BLaER1 (cell line): Measurements from ENCODE around the gene GIMAP8.
"Not testable (repeated sequence)": the region's sequence is repeated elsewhere in the genome, so short reads cannot be mapped to it uniquely, and the experiment has no call there.

Source experiments
- H3K27ac ChIP-seq: shearing (Covaris generic); formaldehyde crosslinking; 2 replicates; pipeline ENCODE4 v1.8.1; 2022
- H3K27me3 ChIP-seq: shearing (Covaris generic); formaldehyde crosslinking; 2 replicates; pipeline ENCODE4 v1.8.1; 2022
- H3K36me3 ChIP-seq: shearing (Covaris generic); formaldehyde crosslinking; 2 replicates; pipeline ENCODE4 v1.8.1; 2022
- H3K4me1 ChIP-seq: shearing (Covaris generic); formaldehyde crosslinking; 2 replicates; pipeline ENCODE4 v1.8.1; 2022
- H3K4me2 ChIP-seq: shearing (Covaris generic); formaldehyde crosslinking; 2 replicates; pipeline ENCODE4 v1.8.1; 2022
- H3K4me3 ChIP-seq: shearing (Covaris generic); formaldehyde crosslinking; 2 replicates; pipeline ENCODE4 v1.8.1; 2022
- H3K9ac ChIP-seq: shearing (Covaris generic); formaldehyde crosslinking; 2 replicates; pipeline ENCODE4 v1.8.1; 2022
- H3K9me3 ChIP-seq: shearing (Covaris generic); formaldehyde crosslinking; 2 replicates; pipeline ENCODE4 v1.8.1; 2022
- H4K20me1 ChIP-seq: shearing (Covaris generic); formaldehyde crosslinking; 2 replicates; pipeline ENCODE4 v1.8.1; 2022
- Cebpa-rat ChIP-seq: shearing (Covaris generic); IDR thresholded peaks from 2 replicates; pipeline ENCODE4 v1.8.1; 2022

Gene GIMAP8

GRCh38 chr7:150479023-150479716, 28.7 kb downstream of the GIMAP8 start:
- H3K27me3 ChIP-seq = no peaks in the 10 kb centered on the region
- H3K4me1 ChIP-seq = peaks cover 36% of the 10 kb centered on the region
- no peaks in the 10 kb centered on the region for H4K20me1 ChIP-seq
- H3K9me3 ChIP-seq = no peaks in the 10 kb centered on the region
- no peak overlapping the region for H3K9ac ChIP-seq
- no peak overlapping the region for H3K4me3 ChIP-seq
- no peak overlapping the region for H3K27ac ChIP-seq
- H3K36me3 ChIP-seq = no peaks in the 10 kb centered on the region
- no peak overlapping the region for H3K4me2 ChIP-seq
- TF ChIP-seq Cebpa-rat = no peak

DNA sequence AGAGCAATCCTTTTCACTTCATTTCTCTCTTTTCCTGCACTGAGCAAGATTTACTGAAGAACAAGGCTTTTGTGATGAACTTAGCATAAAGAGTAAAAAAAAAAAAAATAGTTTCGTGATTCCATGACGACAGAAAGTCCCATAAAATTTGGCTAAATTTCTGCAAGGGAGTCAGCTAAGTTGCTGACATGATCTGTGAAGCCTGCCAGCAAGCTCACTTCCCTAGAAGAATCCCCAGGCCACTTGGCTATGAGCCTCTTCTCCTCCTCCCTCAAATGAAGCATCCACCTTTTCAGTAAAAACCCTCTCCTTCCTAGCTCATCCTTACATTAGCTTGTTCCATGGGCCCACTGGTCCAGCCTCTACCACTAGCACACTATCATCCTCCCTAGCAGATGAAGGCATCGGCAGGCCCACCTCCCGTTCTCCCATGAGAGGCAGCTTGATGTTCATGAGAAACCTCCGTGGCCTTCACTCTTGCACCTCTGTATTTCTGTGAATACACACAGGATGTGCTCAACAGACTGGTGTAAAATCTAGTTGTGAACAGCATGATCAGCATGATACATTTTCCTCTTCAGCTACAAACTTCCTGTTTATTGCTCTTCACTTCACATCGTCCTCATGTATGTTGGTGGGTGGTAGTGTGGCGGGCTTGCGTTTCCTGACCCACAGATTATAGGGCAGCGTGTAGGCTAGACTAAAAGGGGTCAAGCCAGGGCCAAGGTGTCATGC, 30.9 kb downstream of the GIMAP8 start:
- Histone ChIP-seq H3K4me3 (no peak overlapping the region), H3K9me3 (no peaks in the 10 kb centered on the region), H4K20me1 (no peaks in the 10 kb centered on the region), H3K27ac (0 out of 2 replicates have a peak overlapping the region, but pooled peaks have one; percentile 1), H3K4me1 (peaks cover 45% of the 10 kb centered on the region), H3K27me3 (no peaks in the 10 kb centered on the region), H3K4me2 (peak overlapping the region; percentile 40), H3K9ac (no peak overlapping the region), H3K36me3 (no peaks in the 10 kb centered on the region)
- no peak for TF ChIP-seq Cebpa-rat

GRCh38 chr7:150481922-150482321, 31.5 kb downstream of the GIMAP8 start:
- Histone ChIP-seq H3K27ac (no peak overlapping the region), H3K9me3 (no peaks in the 10 kb centered on the region), H3K36me3 (no peaks in the 10 kb centered on the region), H3K9ac (no peak overlapping the region), H4K20me1 (no peaks in the 10 kb centered on the region), H3K4me1 (peaks cover 45% of the 10 kb centered on the region), H3K4me3 (no peak overlapping the region), H3K4me2 (peak overlapping the region; percentile 40), H3K27me3 (no peaks in the 10 kb centered on the region)
- no peak for TF ChIP-seq Cebpa-rat

- H3K9ac ChIP-seq = 0 out of 2 replicates have a peak overlapping the region, but pooled peaks have one; percentile 49
- H3K4me3 ChIP-seq = peak overlapping the region; percentile 39; the same call in 1 of the 2 replicates
- H4K20me1 ChIP-seq, H3K27me3 ChIP-seq, H3K9me3 ChIP-seq, H3K36me3 ChIP-seq: not testable (repeated sequence)
- H3K4me1 ChIP-seq = peaks cover 45% of the 10 kb centered on the region
- H3K4me2 ChIP-seq = peak overlapping the region; percentile 74
- H3K27ac ChIP-seq = peak overlapping the region; percentile 62
Measured at GRCh38 chr7:150483514-150483913, 33.1 kb downstream of the GIMAP8 start.

- not testable (repeated sequence) for H3K27me3 ChIP-seq, H3K9me3 ChIP-seq, H4K20me1 ChIP-seq, H3K36me3 ChIP-seq
- Histone ChIP-seq H3K9ac (peak overlapping the region; percentile 49; the same call in 1 of the 2 replicates), H3K27ac (peak overlapping the region; percentile 62), H3K4me3 (peak overlapping the region; percentile 39; the same call in 1 of the 2 replicates), H3K4me2 (peak overlapping the region; percentile 74), H3K4me1 (peaks cover 45% of the 10 kb centered on the region)
Measured at GRCh38 chr7:150484071-150484470, 33.6 kb downstream of the GIMAP8 start.

GRCh38 chr7:150487625-150488024, 37.2 kb downstream of the GIMAP8 start:
- no peaks in the 10 kb centered on the region for H4K20me1 ChIP-seq
- no peaks in the 10 kb centered on the region for H3K27me3 ChIP-seq
- no peak overlapping the region for H3K4me3 ChIP-seq
- 0 out of 2 replicates have a peak, but pooled peaks cover 9% of the 10 kb centered on the region for H3K9me3 ChIP-seq
- H3K27ac ChIP-seq = no peak overlapping the region
- TF ChIP-seq Cebpa-rat = no peak
- H3K4me1 ChIP-seq = peaks cover 24% of the 10 kb centered on the region
- no peak overlapping the region for H3K4me2 ChIP-seq
- H3K36me3 ChIP-seq = no peaks in the 10 kb centered on the region
- no peak overlapping the region for H3K9ac ChIP-seq

DNA sequence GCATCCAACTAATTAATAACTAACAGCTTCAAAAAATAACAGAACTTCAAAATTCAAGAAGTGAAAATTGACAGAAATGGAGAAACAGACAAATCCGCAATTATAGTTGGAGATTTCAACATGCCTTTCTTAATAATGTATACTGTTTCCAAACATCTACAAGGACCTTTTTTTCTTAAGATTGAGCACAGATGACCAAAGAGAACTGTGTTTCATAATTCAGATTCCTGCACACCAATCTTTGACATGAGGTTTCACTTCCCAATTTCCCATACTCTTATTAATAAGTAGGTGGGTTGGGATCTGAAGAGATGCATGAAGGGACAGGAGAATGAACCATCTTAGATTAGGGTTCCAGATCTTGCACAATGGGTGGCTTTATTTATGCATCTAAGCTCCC, 39.4 kb downstream of the GIMAP8 start:
- Histone ChIP-seq H3K36me3 (no peaks in the 10 kb centered on the region), H3K4me2 (no peak overlapping the region), H3K4me1 (peaks cover 3% of the 10 kb centered on the region; the same call in 1 of the 2 replicates), H3K27me3 (no peaks in the 10 kb centered on the region), H3K4me3 (no peak overlapping the region), H4K20me1 (no peaks in the 10 kb centered on the region), H3K9me3 (0 out of 2 replicates have a peak, but pooled peaks cover 9% of the 10 kb centered on the region), H3K9ac (no peak overlapping the region), H3K27ac (no peak overlapping the region)
- TF ChIP-seq Cebpa-rat = no peak

GRCh38 chr7:150493442-150493841, 43.0 kb downstream of the GIMAP8 start:
- not testable (repeated sequence) for H3K27me3 ChIP-seq, H3K36me3 ChIP-seq, H3K4me3 ChIP-seq, H3K27ac ChIP-seq, H3K4me2 ChIP-seq, H3K9ac ChIP-seq, H3K9me3 ChIP-seq, H4K20me1 ChIP-seq, H3K4me1 ChIP-seq

DNA sequence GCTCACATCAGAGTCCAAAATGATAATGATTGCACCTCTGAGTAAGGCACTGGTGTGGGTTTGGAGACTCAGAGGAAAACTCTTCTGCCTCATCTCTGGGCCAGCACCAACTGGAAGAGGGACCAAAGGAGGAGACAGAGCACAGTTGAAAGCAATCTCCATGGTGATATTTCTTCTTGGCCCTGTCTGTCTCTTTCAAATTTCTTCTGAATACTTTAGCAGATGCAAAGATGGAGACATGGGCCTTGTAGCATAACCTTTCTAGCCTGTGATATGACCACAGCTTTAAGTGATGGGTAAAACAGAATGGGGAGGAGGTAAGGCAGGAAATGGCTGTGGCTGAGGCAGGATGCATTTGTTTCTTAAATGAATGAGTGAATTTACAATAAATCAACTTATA, 52.1 kb downstream of the GIMAP8 start:
- no peaks in the 10 kb centered on the region for H3K9me3 ChIP-seq
- peak overlapping the region; percentile 41; the same call in 1 of the 2 replicates for H3K4me2 ChIP-seq
- H3K27me3 ChIP-seq = no peaks in the 10 kb centered on the region
- no peaks in the 10 kb centered on the region for H4K20me1 ChIP-seq
- peaks cover 13% of the 10 kb centered on the region for H3K4me1 ChIP-seq
- H3K27ac ChIP-seq = no peak overlapping the region
- no peak overlapping the region for H3K4me3 ChIP-seq
- no peak overlapping the region for H3K9ac ChIP-seq
- no peaks in the 10 kb centered on the region for H3K36me3 ChIP-seq
- no peak for TF ChIP-seq Cebpa-rat

- no peak for TF ChIP-seq Cebpa-rat
- Histone ChIP-seq H3K9ac (no peak overlapping the region), H3K9me3 (no peaks in the 10 kb centered on the region), H3K27ac (no peak overlapping the region), H3K4me2 (peak overlapping the region; percentile 41; the same call in 1 of the 2 replicates), H3K27me3 (no peaks in the 10 kb centered on the region), H3K36me3 (no peaks in the 10 kb centered on the region), H4K20me1 (no peaks in the 10 kb centered on the region), H3K4me3 (no peak overlapping the region), H3K4me1 (peaks cover 13% of the 10 kb centered on the region)
Measured at GRCh38 chr7:150503155-150503554, 52.7 kb downstream of the GIMAP8 start.
